CD4-positive, alpha-beta T cell treated with Interleukin-4 for 4 hours (primary cell): ENCODE measurements around the gene WHAMM.

Experiments used
- DNase-seq: peaks from one replicate; pipeline ENCODE4 v3.0.0-alpha.2; 2020

WHAMM gene

GRCh38 chr15:82871832-82872484 lies 62.5 kb downstream of the WHAMM start:
- no peak for DNase-seq

GRCh38 chr15:82873000-82873680 lies 63.7 kb downstream of the WHAMM start:
- no peak for DNase-seq

GRCh38 chr15:82874267-82874666 lies 64.8 kb downstream of the WHAMM start:
- DNase-seq: no peak

DNA sequence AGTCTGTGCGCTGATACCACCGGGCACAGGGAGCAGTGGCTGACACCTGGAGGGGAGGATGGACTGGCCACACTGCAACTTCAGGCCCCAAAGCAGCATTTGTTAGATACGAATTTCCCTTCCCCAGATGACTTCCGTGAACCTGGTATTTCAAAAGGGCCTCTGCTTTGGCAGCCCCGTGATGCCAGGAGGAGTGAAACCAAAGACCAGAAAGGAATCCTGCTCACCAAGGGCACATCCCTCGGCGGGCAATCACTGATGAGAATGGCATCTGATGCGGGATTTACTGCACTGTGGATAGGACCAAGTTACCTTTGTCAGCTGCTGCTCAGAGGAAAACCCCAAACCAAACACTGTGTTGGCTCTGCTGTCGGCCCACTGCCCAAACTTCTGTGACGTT lies 65.5 kb downstream of the WHAMM start:
- DNase-seq: no peak

DNA sequence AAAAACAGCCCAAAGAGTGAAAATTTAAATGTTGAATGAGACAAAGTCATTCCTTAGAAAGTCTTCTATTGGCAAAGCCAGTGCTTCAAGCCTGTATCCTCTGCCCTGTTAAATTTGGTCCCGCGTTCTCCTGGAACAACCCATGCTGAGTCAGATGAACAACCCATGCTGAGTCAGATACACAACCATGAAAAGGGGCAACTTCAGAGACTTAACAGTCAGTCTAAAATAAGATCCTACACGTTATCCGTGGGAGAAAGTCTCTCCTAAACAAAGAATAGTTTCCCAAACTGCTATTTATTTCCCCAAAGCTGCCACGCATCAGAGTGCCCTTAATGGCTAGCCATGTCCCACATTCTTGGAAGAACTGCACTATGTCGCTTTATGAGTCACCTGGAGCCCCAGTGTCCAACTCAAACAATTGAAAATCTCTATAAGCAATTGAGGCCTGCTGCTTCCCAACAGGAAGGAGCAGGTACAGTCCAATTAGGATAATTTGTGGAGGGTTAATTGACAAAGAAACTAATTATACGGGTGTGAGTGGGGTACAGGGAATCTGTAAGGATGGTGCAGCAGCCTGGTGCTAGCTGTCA lies 66.1 kb downstream of the WHAMM start:
- DNase-seq: no peak

DNA sequence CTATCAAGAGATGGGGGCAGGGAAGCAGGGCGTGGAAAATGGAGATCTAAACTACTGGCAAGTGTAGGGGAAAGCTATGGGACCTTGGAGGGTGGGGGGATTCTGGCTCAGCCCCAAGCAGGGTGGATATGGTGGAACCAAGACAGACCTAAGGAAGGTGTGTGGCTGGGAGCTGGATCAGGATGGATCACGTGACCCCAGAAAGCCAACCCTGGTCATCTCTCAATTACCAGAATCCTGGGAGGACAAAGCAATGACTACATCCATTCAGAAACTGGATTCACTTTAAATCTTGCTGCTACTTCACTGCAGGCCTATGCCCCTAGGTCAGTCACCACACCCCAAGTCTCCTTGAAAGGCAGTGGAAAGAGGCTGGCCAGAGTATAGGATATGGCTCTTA lies 68.4 kb downstream of the WHAMM start:
- no peak for DNase-seq

GRCh38 chr15:82878325-82878724 lies 68.9 kb downstream of the WHAMM start:
- DNase-seq: no peak

DNA sequence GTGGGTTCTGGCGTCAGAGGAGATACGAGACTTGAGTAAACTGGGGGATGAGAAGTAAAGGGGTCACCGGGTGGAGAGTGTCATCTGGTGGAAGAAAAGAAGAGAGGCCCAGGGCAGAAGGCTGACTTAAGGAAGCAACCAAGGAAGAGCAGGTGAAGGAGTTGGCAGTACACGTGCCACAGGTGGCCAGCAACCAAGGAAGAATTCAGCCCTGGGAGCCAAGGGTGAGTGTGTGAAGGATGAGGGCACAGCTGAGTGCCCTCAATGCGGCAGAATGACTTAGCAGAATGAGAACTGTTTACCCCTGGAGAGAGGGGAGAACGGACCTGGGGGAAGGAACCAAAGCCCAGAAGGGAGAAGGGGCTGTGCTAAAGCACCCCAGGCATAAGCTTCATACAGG lies 71.3 kb downstream of the WHAMM start:
- no peak for DNase-seq

DNA sequence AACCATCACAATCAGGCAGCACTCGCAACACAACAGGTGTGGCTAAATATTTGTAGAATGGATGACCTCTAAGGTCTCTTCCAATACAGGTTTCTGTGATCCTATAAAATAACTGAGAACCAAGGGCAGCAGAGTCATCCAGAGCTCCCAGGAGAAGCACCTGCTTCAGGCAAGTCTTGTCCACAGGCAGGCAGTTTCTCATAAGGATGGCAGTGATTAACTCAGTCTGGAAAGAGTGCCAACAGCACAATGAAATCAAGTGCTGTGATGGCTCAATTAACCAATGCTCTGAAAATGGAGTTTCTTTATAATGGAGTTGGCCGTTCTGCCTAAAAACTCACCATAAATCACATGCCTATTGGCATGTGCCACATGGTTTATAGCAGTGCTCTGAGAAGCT lies 72.3 kb downstream of the WHAMM start:
- no peak for DNase-seq

DNA sequence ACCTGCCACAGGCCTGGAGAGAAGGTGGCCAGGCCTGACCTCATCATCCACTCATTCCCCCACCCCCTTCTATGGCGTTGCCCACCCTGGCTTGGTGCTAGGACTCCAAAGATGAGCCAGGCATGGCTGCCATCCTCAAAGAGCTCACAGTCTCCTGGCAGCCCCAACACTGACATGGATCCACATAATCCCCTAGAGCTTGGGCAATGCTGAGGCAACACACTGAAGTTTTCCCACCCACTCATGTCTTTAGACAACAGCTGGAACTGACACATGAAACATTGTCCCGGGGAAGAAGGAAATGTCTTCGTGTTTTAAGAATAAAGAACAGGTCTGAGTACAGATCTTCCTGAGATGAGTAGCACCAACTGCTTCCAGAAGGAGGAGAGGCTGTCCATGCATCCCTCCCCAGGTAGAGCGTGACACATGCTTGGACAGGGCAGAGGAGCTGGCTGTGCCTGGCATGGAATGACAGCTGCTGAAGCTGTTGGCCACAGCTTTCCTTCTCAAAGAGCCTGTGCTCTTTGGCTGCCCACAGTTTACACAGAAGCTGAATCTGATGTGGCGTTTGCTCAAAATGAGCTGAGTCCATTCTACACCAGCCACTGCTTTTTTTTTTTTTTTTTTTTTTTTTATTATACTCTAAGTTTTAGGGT lies 73.0 kb downstream of the WHAMM start:
- DNase-seq: no peak
